Epidermal melanocyte (primary cell): ENCODE measurements around the gene NCKAP5.

ENCODE experiments used
- DNase-seq: peaks from one replicate; pipeline ENCODE4 v3.0.0; 2011; ENCODE audit warnings: low spot score; ENCODE audit not compliant: insufficient read length

NCKAP5 gene

DNA sequence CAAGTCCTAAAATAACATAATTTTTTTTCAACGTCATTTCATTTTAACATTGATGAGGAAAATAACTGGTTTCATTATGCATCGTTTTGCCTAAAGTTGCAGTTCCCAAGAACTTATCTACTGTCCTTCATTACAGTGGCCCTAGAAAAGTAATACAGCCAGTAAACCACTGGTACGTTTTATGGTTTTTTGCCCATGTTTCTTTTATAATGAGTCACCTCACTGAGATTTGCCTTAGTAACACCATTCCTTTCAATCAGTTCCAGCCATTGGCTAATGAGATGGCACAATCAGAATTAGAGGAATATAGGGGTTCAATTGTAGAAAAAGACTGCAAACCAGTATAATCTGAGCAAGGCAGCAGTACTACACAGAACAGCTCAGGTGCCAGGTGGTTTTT lies 475.7 kb downstream of the NCKAP5 start:
- DNase-seq = no peak

DNA sequence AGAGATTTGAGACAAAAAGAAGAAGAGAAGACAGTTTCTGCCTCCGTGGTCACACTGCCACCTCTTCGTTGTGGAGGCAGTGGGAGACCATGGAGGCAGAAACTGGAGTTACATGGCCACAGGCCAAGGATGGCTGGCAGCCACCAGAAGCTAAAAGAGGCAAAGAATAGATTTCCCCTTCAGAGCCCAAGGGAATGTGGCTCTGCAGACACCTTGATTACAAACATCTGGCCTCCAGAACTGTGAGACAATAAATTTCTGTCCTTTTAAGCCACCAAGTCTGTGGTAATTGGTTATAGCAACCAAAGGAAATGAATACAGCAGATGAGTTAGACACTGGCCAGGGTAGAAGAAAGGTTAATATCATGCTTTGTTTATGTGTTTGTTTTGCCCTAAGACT lies 477.9 kb downstream of the NCKAP5 start:
- DNase-seq = no peak

DNA sequence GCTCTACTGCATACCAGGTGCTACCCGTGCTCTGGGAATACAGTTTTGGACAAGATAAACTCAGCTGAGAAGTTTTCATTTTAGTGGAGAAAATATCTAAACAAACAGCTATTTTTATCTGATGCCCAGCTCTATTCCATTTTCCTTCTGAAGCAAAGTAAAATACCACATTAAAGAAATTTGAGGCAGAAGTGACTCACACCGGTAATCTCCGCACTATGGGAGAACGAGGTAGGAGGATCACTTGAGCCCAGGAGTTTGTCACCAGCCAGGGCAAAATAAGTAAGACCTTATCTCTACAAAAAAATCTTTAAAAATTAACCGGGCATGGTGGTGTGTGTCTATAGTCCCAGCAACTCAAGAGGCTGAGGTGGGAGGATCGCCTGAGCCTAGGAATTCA lies 482.1 kb downstream of the NCKAP5 start:
- no peak for DNase-seq

DNA sequence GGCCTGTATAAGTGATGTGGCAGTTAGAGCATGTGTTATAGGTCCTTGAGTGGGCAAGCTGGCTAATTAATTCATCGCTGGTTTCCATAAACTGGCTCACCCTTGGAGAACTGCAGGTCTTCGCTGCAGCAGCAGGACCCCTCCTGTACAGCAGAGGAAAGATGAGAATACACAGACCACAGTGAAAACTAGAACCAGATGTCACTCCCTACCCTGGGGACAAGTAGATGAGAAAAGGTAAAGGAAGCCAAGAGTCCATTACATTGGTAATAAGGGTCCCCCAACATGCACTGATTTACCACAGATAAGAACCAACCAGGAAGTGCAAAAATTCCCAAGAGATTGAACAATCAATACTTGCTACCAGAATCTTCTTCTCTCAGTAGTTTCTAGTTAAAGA lies 482.6 kb downstream of the NCKAP5 start:
- DNase-seq = no peak

DNA sequence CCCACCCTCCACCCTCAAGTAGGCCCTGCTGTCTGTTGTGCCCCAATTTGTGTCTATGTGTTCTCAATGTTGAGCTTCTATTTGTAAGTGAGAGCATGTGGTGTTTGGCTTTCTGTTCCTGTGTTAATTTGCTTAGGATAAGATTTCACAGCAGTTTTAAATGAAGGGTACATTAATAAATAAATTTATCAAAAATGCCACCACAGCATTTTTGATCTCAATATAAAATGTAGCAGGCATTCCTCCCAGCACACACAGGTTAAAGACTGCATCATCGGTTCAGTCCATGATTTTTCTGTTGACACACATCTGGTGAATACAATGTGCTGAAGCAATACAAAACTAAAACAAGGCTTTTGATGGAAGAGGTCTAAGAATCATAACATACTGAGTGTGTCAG lies 486.2 kb downstream of the NCKAP5 start:
- no peak for DNase-seq

DNA sequence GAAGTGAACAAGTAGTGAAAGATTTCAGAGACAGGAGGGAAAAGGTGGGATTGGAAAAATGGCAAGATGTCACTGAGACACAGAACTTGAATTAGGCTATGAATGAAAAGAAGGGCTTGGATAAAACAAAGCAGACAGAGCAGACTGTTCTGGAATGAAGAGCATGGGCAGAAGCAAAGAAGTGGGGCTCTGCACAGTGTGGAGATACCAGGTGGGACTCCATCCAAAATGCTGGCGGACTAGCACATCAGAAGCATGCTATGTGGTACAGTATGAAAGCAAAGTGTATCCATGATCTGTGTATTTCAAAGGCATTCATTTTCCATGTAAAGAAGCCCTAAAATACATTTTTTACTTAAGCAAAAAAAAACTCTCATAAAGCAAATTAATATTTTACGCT lies 487.4 kb downstream of the NCKAP5 start:
- no peak for DNase-seq

DNA sequence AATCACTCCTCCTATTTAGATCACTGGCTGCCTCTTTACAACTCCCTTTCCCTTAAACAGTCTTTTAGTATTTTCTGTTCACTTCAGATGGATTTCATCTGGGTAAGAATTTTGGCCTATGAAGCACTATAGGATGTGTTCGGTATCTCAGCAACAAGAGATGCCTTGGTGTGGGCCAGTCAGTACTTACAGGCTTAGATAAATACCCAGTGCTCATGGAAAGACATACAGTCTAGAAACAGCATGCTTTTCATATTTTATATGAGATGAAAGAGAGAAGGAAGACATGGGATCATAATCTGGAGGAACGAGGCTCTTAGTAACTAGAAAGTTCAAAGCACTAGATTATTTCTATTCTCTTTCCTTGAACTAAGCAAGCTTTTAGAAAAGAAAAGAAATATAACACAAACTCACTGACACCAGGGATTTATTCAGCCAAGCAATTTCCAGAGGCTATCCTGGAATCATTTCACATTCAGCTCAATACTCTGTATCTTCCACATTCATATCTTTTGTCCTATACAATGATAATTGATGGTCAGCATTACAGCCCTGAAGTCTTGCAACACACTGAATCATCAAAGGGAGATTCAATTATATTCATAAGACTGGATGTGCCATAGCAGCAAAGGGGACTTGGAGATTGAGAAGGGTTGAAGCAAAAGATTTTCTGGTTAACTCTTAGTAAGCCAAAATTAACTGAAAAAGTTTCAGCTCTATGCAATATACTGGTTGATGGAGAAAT lies 489.4 kb downstream of the NCKAP5 start:
- DNase-seq = no peak

DNA sequence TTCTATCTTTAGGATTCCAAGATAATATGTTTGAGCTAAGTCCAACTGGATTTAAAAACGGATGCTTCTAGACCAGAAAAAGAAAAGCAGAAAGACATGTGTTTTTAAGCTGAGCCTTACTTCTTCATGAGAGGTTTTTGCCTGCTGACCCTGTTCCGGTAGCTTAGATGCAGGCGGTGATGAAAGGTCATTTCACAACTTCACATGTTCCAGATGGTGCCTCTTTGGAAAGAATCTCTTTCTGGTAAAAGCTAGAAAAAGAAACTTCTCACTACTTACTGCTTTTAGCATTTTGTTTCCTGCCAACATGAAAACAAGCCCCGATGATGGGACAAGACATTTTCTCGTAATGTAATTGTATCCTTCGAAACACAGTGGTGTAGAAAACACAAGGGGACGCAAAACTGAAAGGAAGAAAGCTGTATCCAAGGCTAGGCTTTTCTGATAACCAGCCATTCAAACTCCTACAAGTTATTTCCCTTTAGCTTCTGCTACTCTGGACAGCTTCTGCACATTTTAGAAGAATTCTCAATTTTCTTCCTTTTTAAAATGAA lies 490.9 kb downstream of the NCKAP5 start:
- DNase-seq = no peak

DNA sequence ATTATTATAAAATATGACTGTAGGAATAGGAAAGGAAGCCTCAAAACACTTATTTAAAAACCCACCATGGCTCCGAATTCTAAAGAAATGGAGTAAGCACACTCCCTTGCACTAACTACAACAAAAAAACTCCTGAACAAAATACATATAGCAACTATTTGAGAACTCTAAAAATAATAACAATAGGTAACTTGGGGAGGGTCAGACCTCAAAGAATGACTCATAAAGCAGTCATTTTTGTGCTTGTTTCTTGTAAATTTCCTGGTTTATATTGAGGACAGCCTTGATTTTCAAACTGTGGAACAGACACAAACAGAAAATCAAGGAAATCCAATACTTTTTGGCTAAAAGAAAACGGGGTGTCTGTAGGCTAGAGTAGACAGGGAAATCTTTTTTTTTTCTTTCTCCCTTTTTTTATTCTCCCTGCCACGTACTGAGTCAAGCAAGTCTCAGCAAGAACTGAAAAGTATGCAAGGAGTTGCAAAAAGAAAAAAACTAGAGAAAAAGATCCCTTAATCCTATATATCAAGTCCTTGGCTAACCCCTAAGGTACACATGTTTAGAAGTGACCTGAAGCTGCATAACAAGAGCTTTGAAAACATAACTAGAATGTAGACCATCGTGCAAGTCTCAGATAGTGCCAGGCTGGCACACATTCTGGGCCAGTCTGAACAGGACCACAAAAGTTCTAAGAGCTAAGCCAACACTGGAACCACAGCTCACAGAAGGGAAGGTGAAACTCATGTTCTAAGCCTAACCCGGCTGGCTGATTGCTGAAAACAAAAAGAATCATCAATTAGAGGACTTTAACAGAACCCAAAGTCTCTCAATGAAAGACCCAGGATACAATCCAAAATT lies 495.2 kb downstream of the NCKAP5 start:
- DNase-seq = no peak

DNA sequence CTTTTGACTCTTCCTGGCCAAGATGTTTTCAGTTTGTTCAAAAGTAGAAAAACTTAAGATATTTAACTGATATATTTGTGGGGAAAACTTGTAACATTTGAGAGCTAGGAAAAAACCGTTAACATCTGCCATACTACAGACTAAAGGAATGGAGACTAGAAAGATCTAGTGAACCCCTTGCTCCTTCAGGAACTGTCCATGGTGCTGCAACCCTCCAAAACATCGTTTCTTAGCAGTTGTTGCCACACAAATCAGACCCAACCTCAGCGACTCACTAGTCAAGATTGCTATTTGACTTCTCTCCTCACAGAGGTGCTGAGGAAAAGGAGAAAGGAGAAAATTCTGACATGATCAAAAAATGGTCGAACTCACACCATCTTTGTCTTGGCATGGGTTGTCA lies 504.5 kb downstream of the NCKAP5 start:
- no peak for DNase-seq

DNA sequence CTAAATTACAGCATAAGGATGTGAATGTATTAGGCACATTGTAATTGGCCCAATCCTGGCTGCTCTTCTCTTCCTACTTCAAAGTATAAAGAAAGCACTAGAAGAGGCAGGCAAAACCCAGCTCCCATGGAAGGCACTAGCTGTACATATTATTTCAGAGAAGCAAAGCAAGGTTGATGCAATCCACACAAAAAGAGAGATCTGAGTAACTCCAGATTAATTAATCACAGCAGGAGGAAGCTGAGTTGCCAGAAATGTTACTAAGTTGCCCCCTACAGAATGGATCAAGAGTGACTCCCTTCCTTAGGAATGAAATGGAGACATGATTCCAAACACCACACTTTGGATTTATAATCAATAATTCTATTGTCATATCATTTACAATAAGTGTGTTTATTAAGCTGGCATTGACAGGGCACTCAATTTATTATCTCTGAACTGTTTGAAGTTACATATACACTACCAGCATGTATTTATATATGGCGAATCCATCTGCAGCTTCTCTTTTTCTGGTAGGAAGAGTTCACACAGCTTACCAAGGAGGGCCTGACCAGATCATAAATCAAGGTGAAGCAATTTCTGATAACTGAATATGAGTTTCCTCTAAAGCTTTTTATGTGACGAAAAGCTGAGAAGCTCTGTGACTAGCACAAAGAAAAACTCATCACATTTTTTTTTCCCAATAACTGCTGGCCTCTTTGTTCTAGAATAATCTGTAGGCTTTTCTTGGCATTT lies 505.2 kb downstream of the NCKAP5 start:
- DNase-seq = no peak

DNA sequence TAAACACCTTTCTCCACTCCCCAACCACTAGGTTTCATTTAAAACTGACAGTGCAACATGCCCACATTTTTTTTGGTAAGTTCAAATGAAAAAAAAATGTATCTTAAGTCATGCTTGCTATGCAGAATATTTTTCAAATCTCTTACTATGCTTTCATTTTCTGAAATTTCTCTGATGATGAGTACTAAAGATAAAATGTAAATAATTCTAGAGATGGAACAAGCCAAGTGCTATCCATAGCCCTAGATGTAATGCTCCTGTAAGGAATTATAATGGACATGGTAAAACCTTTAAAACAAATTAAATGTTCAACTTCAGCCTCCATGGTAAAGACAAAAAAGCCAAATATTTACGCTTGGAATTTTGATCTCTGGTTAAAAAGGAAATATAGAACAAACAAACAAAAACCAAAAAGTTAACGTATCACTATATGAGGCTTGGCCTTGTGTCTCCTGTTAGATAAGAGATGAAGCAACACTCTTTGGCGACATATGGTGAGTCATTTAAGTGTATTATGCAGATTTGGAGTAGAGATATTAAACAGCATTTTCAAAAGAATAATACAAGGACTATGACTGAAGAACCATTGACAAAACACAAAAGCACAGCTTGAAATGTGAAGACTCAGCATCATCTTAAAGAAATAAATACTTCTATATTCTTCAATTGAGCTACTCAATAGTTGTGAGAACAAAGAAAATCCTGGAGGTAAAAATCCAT lies 506.2 kb downstream of the NCKAP5 start:
- DNase-seq = no peak

DNA sequence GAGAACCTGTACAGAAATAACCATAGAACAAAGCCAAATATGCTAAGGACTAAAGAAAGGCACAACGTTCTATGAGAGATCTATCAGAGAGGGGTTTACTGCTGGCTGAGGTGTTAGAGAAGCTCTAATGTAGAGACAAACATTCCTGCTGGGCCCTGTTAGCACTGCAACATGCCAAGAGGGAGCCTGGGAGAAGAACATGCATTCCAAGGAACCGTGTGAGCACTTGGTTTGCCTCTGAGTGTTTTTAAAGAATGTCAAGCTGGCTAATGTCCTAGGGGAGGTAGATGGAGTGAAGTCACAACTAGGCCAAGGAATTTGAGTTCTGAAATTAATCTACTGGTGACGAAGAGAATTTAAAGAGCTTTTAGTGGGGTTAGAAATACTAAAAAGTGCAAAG lies 514.0 kb downstream of the NCKAP5 start:
- no peak for DNase-seq

DNA sequence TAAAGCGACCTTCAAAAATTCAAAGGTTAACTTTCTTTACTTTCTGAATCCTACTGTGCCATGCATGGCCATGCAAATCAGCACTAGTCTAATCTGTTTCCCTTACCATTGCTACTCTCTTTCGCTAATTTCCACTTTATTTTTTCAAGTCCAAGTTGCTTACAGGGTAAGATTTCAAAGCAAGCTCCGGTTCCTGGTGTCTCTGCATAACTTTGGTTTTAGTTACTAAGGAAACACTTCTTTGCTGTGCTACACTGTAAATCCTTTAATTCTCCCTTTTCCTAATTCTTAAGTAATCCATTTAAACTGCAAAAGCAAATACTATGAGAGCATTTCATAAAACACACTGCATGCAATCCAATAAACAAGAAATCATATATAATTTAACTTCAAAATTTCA lies 514.7 kb downstream of the NCKAP5 start:
- DNase-seq = no peak

DNA sequence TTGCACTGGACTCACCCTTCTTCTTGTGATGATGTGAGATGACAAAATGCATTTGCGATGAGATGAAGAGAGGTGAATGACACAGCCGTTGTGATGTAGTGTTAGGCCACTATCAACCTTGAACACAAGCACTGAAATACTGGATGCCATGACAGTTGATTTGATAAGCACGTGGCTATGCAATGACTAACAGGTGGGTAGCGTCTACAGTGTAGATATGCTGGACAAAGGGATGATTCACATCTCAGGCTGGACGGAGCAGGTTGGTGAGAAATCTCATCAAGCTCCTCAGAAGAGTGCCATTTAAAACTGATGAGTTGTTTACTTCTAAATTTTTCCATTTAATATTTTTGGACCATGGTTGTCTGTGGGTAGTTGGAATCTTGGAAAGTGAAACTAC lies 522.5 kb downstream of the NCKAP5 start:
- DNase-seq = no peak

DNA sequence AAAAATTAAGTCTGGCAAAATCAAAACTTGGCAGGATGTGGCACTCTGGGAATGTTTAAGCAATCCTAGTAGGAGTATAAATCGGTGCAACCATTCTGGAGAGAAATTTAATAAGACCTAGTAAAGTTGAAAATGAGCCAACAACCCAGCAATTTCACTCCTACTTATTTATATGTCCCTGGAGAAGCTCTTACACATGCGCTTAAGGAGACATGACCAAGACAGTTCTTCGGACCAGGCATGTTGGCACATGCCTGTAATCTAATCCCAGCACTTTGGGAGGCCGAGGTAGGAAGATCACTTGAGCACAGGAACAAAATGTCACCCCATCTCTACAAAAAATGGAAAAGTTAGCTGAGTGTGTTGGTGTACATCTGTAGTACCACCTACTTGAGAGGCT lies 523.7 kb downstream of the NCKAP5 start:
- DNase-seq = no peak

DNA sequence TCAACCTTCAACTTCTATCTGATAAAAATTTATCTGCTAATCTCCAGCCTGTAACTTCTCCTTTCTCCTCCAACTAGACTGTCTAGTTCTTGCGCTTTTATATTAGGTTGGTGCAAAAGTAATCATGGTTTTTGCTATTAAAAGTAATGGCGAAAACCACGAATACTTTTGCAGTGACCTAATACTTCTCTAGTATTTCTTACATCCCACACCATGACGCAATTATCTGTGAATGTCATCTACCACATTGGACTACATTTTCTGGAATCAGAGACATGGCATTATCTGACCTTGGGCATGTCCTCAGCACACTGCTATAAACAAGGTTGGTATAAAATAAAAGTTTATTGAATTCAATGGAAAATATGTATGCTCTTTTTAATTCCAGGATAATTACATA lies 528.1 kb downstream of the NCKAP5 start:
- no peak for DNase-seq

DNA sequence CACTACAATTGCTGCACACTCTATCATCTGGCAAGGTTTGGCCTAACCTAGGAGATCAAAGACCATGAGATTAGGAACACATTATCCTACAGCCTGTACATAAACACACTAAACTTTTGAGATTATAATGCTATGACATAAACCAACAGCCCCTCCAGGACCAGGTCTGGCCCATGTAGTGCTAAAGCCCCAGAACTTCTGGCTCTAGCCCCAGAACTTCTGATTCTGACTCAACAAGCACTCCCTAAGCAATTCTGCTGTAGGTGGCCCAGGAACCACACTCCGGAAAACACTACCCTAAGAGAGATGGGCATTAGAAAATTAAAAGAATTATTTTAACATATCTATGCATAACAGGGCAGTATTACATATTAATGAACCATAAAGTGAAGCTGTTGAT lies 528.7 kb downstream of the NCKAP5 start:
- DNase-seq = no peak

DNA sequence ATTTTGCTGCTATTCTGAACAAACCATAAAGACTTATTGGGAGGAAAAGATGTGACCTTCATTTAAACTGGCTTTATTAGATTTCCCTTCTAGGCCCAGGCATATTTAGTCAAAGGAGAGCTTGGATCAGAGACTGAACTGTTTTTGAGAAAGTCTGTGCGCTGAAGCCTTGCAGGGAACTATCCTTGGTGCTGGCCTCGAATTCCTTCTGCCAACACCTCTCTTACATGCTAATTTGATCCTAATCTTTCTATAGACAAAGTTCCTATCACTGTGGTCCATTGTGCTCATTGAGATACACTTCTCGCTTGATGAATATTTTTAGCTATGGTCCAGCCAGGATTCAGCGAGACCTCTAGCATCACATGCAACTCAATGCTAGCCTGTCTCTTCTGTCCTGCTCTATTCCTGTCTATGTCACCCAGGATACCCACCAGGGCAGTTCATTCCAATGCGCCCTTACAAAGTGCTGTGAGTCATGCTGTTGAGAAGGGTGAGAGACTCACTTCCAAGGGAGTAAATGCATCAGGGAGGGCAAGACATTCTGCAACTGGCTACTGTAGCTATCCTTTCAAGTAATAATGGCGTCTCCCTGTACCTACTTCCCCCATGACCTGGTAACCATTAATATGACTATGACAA lies 541.6 kb downstream of the NCKAP5 start:
- no peak for DNase-seq

DNA sequence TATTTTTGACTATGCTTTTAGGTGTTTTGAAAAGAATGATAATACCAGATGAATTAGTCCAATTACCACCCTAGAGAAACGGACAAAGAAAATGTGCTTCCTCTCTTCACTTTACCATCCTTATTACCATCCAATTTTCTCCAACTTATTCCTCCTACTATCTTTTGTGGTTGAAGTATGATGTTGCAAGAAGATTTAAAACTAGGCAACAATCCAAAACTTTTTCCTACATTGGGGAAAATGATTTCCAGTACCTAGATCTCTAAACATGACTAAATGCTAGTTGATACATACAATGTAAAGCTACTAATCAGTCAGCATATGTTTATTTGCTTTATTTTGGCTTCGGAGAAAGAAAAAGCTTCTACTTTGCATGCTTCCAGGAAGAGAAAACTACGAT lies 543.3 kb downstream of the NCKAP5 start:
- DNase-seq = no peak
